GM19043 (cell line): ENCODE measurements around the gene ATF5.
"Not testable (repeated sequence)": the region's sequence is repeated elsewhere in the genome, so short reads cannot be mapped to it uniquely, and the experiment has no call there.

Experiments used
- ATAC-seq: cut with Tn5 transposase; IDR thresholded peaks from one replicate; pipeline ENCODE4 v1.9.1; 2021; ENCODE audit warnings: low read depth; ENCODE audit not compliant: unreplicated experiment

ATF5 gene

GRCh38 chr19:49939721-49940481, 10.9 kb downstream of the ATF5 start:
- no peak for ATAC-seq

GRCh38 chr19:49940482-49940791, 11.4 kb downstream of the ATF5 start:
- ATAC-seq = no peak

- not testable (repeated sequence) for ATAC-seq
Observed at GRCh38 chr19:49944567-49944966, 15.6 kb downstream of the ATF5 start.

DNA sequence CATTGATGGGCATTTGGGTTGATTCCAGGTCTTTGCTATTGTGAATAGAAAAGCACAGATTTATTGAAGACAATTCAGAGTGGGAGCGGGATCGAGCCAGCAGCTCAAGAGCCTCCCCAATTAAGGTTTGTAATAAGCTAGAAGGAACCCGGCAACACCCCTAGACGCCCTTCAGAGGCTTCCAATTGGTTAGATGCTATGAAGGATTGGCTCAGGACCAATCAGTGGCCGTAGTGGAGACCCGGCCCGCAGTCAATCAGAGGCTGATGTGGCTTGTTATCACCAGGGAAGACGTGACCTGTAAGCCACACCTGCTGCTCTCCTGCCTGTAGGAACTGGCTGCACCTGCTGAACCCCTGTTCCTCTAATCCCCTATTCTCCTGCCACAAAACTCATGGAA, 17.4 kb downstream of the ATF5 start:
- no peak for ATAC-seq

- ATAC-seq = no peak
Observed at GRCh38 chr19:49949742-49950589, 21.0 kb downstream of the ATF5 start.

DNA sequence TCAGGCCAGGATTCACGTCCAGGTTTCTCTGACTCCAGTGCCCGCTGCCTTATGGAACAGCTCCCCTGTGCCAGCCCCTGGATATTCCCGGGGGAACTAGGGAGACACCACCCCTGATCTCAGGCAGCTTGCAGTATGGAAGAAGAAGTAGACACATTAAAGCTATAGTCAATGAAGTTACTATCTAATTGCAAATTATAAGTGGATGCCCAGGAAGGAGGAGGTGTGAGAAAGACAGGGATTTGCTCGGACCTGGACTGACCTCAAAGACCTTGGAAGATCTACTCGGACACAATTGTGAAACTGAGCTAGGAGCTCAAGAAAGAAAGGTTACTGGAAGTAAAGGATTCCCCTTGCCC, 21.6 kb downstream of the ATF5 start:
- no peak for ATAC-seq

GRCh38 chr19:49950956-49951526, 22.0 kb downstream of the ATF5 start:
- no peak for ATAC-seq

DNA sequence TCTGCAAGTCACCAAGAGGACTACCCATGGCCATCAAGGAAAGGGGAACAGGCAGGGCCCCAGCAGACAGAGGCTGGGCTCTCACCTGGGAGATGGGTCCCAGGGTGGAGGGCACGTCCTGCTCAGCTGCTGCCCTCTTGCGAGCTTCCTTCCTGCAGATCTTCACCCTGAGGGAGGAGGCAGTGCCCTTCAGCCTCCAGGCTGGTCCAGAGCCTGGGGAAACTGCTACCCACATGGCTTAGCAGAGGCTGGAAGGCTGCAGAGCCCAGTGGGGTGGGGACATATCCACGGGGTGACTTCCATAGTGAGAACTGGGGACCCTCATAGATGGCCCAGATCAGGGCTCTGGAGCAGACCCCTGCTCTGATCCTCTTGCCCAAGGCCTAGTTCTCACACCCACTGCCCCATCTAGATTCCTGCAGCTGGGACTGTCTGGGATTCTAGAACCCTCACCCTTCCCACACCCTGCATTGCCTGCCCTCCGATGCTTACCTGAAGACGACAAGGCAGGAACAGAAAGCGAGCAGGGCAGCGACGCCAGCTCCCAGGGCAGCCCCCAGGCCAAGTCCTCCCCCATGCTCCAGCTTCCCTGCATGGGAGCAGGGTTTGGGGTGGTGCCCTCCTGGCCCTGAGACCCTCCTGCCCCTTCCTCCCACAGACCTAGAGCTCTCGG, 22.9 kb downstream of the ATF5 start:
- no peak for ATAC-seq

GRCh38 chr19:49952479-49952836, 23.5 kb downstream of the ATF5 start:
- no peak for ATAC-seq

DNA sequence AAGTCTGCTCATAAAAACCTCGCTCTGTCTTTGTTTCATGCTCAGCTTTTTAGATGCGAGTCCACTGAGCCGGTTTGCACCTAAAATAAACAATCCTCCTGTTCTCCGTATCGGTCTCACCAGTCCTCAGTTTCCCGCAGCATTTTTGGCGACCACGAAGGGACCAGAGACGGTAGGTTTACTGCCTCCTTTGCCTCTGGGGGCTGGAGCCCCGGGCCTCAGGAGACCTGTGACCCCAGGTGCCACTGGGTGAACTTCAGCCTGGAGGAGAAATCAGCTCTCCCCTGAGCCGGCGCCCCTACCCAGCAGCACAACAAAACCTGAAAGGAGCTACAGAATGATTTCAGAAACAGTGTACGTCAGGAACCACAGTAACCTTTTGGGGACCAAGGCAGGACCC, 23.9 kb downstream of the ATF5 start:
- no peak for ATAC-seq

GRCh38 chr19:49953416-49953815, 24.4 kb downstream of the ATF5 start:
- no peak for ATAC-seq

- ATAC-seq = no peak
Observed at GRCh38 chr19:49954092-49954829, 25.3 kb downstream of the ATF5 start.

- no peak for ATAC-seq
Observed at GRCh38 chr19:49954933-49955332, 25.9 kb downstream of the ATF5 start.

- no peak for ATAC-seq
Observed at GRCh38 chr19:49956115-49956495, 27.1 kb downstream of the ATF5 start.

DNA sequence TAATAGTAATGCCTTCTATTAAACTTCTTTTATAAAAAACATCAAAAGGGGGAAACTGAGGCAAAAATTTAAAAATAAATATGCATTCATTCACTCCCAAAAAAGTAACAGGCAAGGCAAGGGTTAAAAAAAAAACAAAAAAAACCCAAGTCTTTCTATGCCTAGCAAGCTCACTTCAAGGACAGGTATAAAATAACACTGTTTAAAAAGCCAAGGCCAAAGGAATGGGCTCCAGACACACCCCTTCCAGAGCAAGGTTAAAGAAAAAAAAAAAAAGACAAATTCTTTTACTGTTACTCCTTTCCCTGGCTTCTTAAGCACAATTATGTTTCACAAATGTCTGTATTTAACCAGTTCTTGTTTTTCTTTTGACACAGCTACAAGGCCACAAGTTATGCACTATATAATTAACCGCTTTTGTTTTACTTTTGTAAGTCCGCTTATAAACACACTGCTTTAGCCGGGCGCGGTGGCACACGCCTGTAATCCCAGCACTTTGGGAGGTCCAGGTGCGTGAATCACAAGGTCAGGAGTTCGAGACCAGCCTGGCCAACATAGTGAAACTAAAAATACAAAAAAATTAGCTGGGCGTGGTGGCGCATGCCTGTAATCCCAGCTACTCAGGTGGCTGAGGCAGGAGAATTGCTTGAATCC, 28.4 kb downstream of the ATF5 start:
- no peak for ATAC-seq

DNA sequence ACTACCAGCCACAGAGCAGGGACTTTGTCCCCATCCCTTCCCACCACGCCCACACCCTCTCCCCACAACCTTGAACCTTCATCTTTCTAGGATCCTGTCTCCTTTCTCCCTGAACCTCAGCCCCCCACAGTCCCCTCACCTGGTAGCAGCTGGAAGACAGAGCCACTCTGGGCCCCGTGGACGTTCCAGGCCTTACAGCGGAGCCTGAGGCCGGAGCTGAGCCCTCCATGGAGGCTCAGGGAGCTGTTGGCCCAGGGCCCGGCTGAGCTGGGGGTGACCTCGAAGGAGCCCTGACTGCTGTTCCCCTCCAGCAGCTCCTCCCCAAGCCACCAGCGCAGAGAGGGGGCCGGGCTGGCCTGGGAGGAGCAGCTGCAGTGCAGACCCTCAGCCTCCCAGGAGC, 29.1 kb downstream of the ATF5 start:
- ATAC-seq = not testable (repeated sequence)

GRCh38 chr19:49958596-49958995, 29.6 kb downstream of the ATF5 start:
- ATAC-seq = not testable (repeated sequence)

DNA sequence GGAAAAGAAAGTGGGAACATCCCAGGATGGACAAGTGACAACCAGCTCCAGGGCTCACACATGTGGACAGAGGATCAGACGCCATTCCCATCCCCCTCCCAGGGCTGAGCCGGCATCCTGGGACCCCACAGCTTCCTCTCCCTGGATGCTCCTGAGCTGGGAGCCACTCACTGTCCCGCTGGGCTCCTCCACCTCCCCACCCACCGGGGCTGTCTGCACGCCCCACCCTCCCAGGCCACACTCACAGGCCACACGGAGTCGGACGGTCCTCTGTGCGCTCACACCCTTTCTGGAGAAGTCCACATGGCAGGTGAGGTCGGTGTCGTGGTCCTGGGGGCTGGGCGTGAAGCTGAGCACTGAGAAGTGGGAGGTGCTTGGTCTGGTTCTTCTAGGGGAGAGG, 30.9 kb downstream of the ATF5 start:
- not testable (repeated sequence) for ATAC-seq

DNA sequence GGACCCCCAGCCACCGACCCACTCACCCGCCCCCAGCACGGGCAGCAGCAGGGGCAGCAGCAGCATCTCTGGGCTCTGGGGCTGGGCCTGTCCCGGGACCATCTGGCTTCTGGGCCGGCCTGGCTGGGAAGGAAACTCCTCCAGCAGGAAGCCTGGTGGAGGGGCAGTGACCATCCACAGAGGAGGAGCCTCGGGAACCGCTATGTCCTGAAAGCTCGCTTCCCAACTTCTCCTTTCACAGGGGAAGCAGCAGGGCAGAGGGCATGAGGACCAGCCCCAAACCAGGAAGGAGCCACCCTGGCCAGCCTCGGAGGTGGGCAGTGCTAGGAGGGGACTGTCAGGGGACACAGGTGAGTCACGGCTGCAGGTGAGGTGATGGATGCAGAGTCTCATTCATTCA, 32.0 kb downstream of the ATF5 start, which contains the start of gene SIGLEC11:
Gene SIGLEC11 (minus strand): TSS at position 193 of the 400 bp plus-strand sequence. CDS start 91 bp downstream, at position 102.
- ATAC-seq = not testable (repeated sequence)
